IMR-90 (cell line): ENCODE measurements around the gene HNF1B. TPM values are rescaled to one million over a fixed set of nuclear protein-coding genes. Genes with fewer than 3 reads are reported as not detected.

Source experiments
- ATAC-seq: fragments of 200-7000 bp; cut with Tn5 transposase; 2 replicates; pipeline ENCODE4 v1.9.1; 2020; ENCODE audit warnings: low read depth, mild to moderate bottlenecking, moderate library complexity
- BruUV-seq: library from RNA; stranded (reverse); fragments of 400-500 nt; replicated peaks from 2 replicates; lab custom pipeline; 2021; lab: Mats Ljungman, UMichigan
- CTCF ChIA-PET: fragments of 300-600 bp; formaldehyde crosslinking; extraction: SDS; loops from one replicate; lab custom pipeline; 2021; ENCODE audit warnings: antibody characterized with exemption; lab: Yijun Ruan, JAX
- POLR2A ChIA-PET: fragments of 300-600 bp; sonication (Branson Sonifier 250); formaldehyde crosslinking; loops from one replicate; lab custom pipeline; 2022; ENCODE audit warnings: antibody characterized with exemption; ENCODE audit not compliant: unreplicated experiment; lab: Charles Lee
- DNase-seq: peaks from one replicate; pipeline ENCODE4 v3.0.0; 2013
- H2AFZ ChIP-seq: replicated peaks from 2 replicates; pipeline ENCODE3; 2013; ENCODE audit warnings: low read length, mild to moderate bottlenecking; ENCODE audit not compliant: poor library complexity
- H2AK5ac ChIP-seq: 2 replicates; pipeline ENCODE4 v1.6.1; 2013; ENCODE audit warnings: low read depth, low read length, inconsistent platforms
- H2AK9ac ChIP-seq: replicated peaks from 2 replicates; pipeline ENCODE3; 2013; ENCODE audit warnings: mild to moderate bottlenecking, low read depth, low read length, moderate library complexity; ENCODE audit not compliant: poor library complexity
- H2BK120ac ChIP-seq: 2 replicates; pipeline ENCODE4 v1.6.1; 2013; ENCODE audit warnings: low read depth, low read length, inconsistent platforms
- H2BK15ac ChIP-seq: 3 replicates; pipeline ENCODE4 v1.6.1; 2013; ENCODE audit warnings: low read depth, low read length, inconsistent platforms
- H2BK20ac ChIP-seq: 2 replicates; pipeline ENCODE4 v1.6.1; 2013; ENCODE audit warnings: low read depth, mild to moderate bottlenecking, inconsistent platforms, low read length, moderate library complexity
- H2BK5ac ChIP-seq: 2 replicates; pipeline ENCODE4 v1.6.1; 2013; ENCODE audit warnings: mild to moderate bottlenecking, low read depth, low read length, inconsistent platforms; ENCODE audit not compliant: poor library complexity, severe bottlenecking
- H3K14ac ChIP-seq: replicated peaks from 2 replicates; pipeline ENCODE4 v1.6.1; 2013; ENCODE audit warnings: low read depth, low read length, inconsistent platforms
- H3K18ac ChIP-seq: 2 replicates; pipeline ENCODE4 v1.6.1; 2013; ENCODE audit warnings: low read depth, low read length, control low read depth
- H3K23ac ChIP-seq: 2 replicates; pipeline ENCODE4 v1.6.1; 2013; ENCODE audit warnings: low read depth, low read length, inconsistent platforms
- H3K27ac ChIP-seq: 2 replicates; pipeline ENCODE4 v1.5.1; 2013; ENCODE audit warnings: mild to moderate bottlenecking, control low read depth, low read length; ENCODE audit not compliant: insufficient read depth
- H3K27me3 ChIP-seq: 2 replicates; pipeline ENCODE4 v1.6.1; 2013; ENCODE audit warnings: low read length; ENCODE audit not compliant: control insufficient read depth, insufficient read depth
- H3K36me3 ChIP-seq: 2 replicates; pipeline ENCODE4 v1.6.1; 2013; ENCODE audit warnings: low read length, mixed read lengths; ENCODE audit not compliant: control insufficient read depth, insufficient read depth
- H3K4ac ChIP-seq: 2 replicates; pipeline ENCODE4 v1.6.1; 2013; ENCODE audit warnings: low read depth, low read length, inconsistent platforms
- H3K4me1 ChIP-seq: 2 replicates; pipeline ENCODE4 v1.6.1; 2013; ENCODE audit warnings: low read length, mixed read lengths; ENCODE audit not compliant: control insufficient read depth, insufficient read depth
- H3K4me2 ChIP-seq: 2 replicates; pipeline ENCODE4 v1.6.1; 2013; ENCODE audit warnings: low read depth, mild to moderate bottlenecking, control low read depth, low read length, moderate library complexity
- H3K4me3 ChIP-seq: 2 replicates; pipeline ENCODE4 v1.5.1; 2013; ENCODE audit warnings: low read depth, mild to moderate bottlenecking, control low read depth, low read length, moderate library complexity; ENCODE audit not compliant: insufficient read depth
- H3K56ac ChIP-seq: 2 replicates; pipeline ENCODE4 v1.6.1; 2013; ENCODE audit warnings: low read length, inconsistent platforms; ENCODE audit not compliant: insufficient read depth; ENCODE audit errors: extremely low read depth
- H3K79me1 ChIP-seq, 2 experiments: 2 replicates each; pipeline ENCODE4 v1.6.1; 2013; ENCODE audit warnings: low read length in 2 of 2, inconsistent platforms in 1 of 2, low read depth in 1 of 2
- H3K9ac ChIP-seq: 2 replicates; pipeline ENCODE4 v1.6.1; 2013; ENCODE audit warnings: low read depth, low read length, control low read depth
- H3K9me1 ChIP-seq: 2 replicates; pipeline ENCODE4 v1.6.1; 2013; ENCODE audit warnings: low read length, inconsistent platforms; ENCODE audit not compliant: insufficient read depth
- H3K9me3 ChIP-seq: 2 replicates; pipeline ENCODE4 v1.6.1; 2013; ENCODE audit warnings: low read length; ENCODE audit not compliant: control insufficient read depth, insufficient read depth
- H4K20me1 ChIP-seq: 2 replicates; pipeline ENCODE4 v1.6.1; 2013; ENCODE audit warnings: low read length, inconsistent platforms; ENCODE audit not compliant: insufficient read depth
- H4K5ac ChIP-seq: 2 replicates; pipeline ENCODE4 v1.6.1; 2013; ENCODE audit warnings: mild to moderate bottlenecking, low read depth, low read length, control low read depth
- H4K8ac ChIP-seq, 2 experiments: 2 replicates each; pipeline ENCODE4 v1.6.1; 2013; ENCODE audit warnings: low read depth in 2 of 2, low read length in 2 of 2, control low read depth in 1 of 2, inconsistent platforms in 1 of 2
- H4K91ac ChIP-seq: 2 replicates; pipeline ENCODE4 v1.6.1; 2013; ENCODE audit warnings: low read depth, low read length, inconsistent platforms; ENCODE audit not compliant: insufficient read depth
- BHLHE40 ChIP-seq: fragments of 150-350 bp; IDR thresholded peaks from 2 replicates; pipeline ENCODE4 v1.6.1; 2016; ENCODE audit warnings: mild to moderate bottlenecking, low read depth, low read length
- CEBPB ChIP-seq: IDR thresholded peaks from 2 replicates; pipeline ENCODE4 v1.6.1; 2012; ENCODE audit warnings: low read depth, low read length, improper control_type of control experiment
- CHD1 ChIP-seq: IDR thresholded peaks from 2 replicates; pipeline ENCODE4 v1.6.1; 2012; ENCODE audit warnings: low read depth, low read length, improper control_type of control experiment
- FOS ChIP-seq: fragments of 150-350 bp; IDR thresholded peaks from 2 replicates; pipeline ENCODE4 v1.6.1; 2016; ENCODE audit warnings: low read depth, low read length
- MAFK ChIP-seq: IDR thresholded peaks from 2 replicates; pipeline ENCODE4 v1.6.1; 2012; ENCODE audit warnings: low read depth, low read length, improper control_type of control experiment
- MXI1 ChIP-seq: IDR thresholded peaks from 2 replicates; pipeline ENCODE4 v1.6.1; 2012; ENCODE audit warnings: low read depth, mild to moderate bottlenecking, low read length, moderate library complexity, borderline replicate concordance
- NFE2L2 ChIP-seq: fragments of 150-350 bp; IDR thresholded peaks from 2 replicates; pipeline ENCODE4 v1.6.1; 2016; ENCODE audit warnings: low read depth, mild to moderate bottlenecking, low read length
- RAD21 ChIP-seq: IDR thresholded peaks from 2 replicates; pipeline ENCODE4 v1.6.1; 2012; ENCODE audit warnings: low read length, improper control_type of control experiment
- RFX5 ChIP-seq: IDR thresholded peaks from 2 replicates; pipeline ENCODE4 v1.8.0; 2012; ENCODE audit warnings: low read depth, mild to moderate bottlenecking, low read length, moderate library complexity
- SMC3 ChIP-seq: fragments of 150-350 bp; IDR thresholded peaks from 2 replicates; pipeline ENCODE4 v1.6.1; 2016; ENCODE audit warnings: low read depth, mild to moderate bottlenecking, antibody characterized with exemption, low read length, moderate library complexity
- WGBS, 2 experiments: methylation state at CpG; one replicate each; pipeline versions ENCODE4 v1.1.5 to v1.1.7; 2013; ENCODE audit warnings: missing lambda C conversion rate in 2 of 2; ENCODE audit not compliant: insufficient read length in 1 of 2; ENCODE audit errors: extremely low coverage in 2 of 2; 5-methylcytosine and 5-hydroxymethylcytosine counted together
- dilution Hi-C: fragments of 300-500 bp; cut with HindIII; formaldehyde crosslinking; loops from one replicate; pipeline ENCODE4 v1.14.3; 2018; ENCODE audit warnings: low sequenced_read_pairs; ENCODE audit not compliant: unreplicated experiment
- in situ Hi-C: fragments of 300-500 bp; cut with MboI; formaldehyde crosslinking; loops from 3 replicates; pipeline ENCODE4 v1.14.3; 2019; ENCODE audit warnings: low sequenced_read_pairs, inconsistent platforms, mixed read lengths
- intact Hi-C: fragments of 100-400 bp; cut with micrococcal nuclease; formaldehyde crosslinking; loops from 2 replicates; pipeline ENCODE4 v1.10.0; 2022
- polyA plus RNA-seq, 3 experiments: library from polyadenylated mRNA; depleted of rRNA; stranded (reverse); fragments of >200 nt; gene quantifications; 2 replicates each; pipeline ENCODE4 v1.2.3, GENCODE V29; 2012; ENCODE audit warnings: low replicate concordance in 1 of 3
- total RNA-seq: library from RNA; depleted of rRNA; stranded (reverse); fragments of >200 nt; gene quantifications from 2 replicates; pipeline ENCODE4 v1.2.3, GENCODE V29; 2012
- TF ChIP-seq, protein P1 (sequence below): conservative IDR thresholded peaks from 2 replicates; pipeline ENCODE4 v1.5.1; 2012; ENCODE audit warnings: mild to moderate bottlenecking, low read depth, low read length, improper control_type of control experiment

Gene HNF1B
- total and polyA plus RNA-seq, 2 of the 4 experiments (the other 2 are of a cell fraction), result not detected

DNA sequence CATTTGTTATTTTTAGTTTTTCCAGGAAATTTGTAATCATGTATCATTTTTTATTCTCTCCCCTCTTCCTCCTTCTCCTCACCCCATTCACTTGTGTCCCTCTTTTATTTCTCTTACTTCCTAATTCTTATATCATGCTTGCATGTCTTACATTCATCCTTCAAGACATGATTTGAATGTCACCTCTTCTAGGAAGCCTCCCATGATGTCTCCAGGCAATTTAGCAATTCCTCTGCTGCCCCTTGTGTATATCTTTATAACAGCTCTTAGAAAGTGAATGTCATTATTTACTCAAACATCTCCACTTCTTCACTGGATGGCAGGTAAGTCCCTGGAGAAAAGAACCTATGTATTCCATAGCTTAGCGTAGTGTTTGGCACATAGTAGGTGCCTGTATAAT, 7.8 kb downstream of the HNF1B start:
- Histone ChIP-seq H2BK5ac (no peak overlapping the region), H3K18ac (no peak overlapping the region), H2AK5ac (no peak overlapping the region), H3K9me3 (no peaks in the 10 kb centered on the region), H3K27ac (no peak overlapping the region), H3K14ac (no peak overlapping the region), H3K56ac (no peak overlapping the region), H3K4ac (no peak overlapping the region), H4K20me1 (no peaks in the 10 kb centered on the region), H3K4me3 (no peak overlapping the region), H3K4me2 (no peak overlapping the region), H3K36me3 (no peaks in the 10 kb centered on the region), H2AK9ac (no peak overlapping the region), H3K9ac (no peak overlapping the region), H3K27me3 (peaks cover 47% of the 10 kb centered on the region), H3K23ac (no peak overlapping the region), H4K5ac (no peak overlapping the region), H4K91ac (no peak overlapping the region), H3K4me1 (peaks cover 3% of the 10 kb centered on the region), H2AFZ (no peak overlapping the region), H3K9me1 (no peaks in the 10 kb centered on the region), H2BK120ac (no peak overlapping the region), H2BK15ac (no peak overlapping the region), H2BK20ac (no peak overlapping the region), H4K8ac (no peak overlapping the region), H3K79me1 (no peaks in the 10 kb centered on the region)
- no CpG with 5 or more reads among the region's 1 CpG for WGBS, 2 experiments
- in situ Hi-C loops (no loop called here), intact Hi-C loops (loop anchor here (10.0 kb wide), 1 partner anchor 88 kb away; no protein-coding TSS in a partner anchor), dilution Hi-C loops (no loop called here)
- POLR2A ChIA-PET, result no interaction called here
- TF ChIP-seq MAFK (no peak), CHD1 (no peak), FOS (no peak), RAD21 (peak; percentile 40), RFX5 (no peak), BHLHE40 (no peak), CEBPB (no peak), NFE2L2 (no peak), SMC3 (no peak), MXI1 (no peak)
- TF ChIP-seq, protein P1, sequence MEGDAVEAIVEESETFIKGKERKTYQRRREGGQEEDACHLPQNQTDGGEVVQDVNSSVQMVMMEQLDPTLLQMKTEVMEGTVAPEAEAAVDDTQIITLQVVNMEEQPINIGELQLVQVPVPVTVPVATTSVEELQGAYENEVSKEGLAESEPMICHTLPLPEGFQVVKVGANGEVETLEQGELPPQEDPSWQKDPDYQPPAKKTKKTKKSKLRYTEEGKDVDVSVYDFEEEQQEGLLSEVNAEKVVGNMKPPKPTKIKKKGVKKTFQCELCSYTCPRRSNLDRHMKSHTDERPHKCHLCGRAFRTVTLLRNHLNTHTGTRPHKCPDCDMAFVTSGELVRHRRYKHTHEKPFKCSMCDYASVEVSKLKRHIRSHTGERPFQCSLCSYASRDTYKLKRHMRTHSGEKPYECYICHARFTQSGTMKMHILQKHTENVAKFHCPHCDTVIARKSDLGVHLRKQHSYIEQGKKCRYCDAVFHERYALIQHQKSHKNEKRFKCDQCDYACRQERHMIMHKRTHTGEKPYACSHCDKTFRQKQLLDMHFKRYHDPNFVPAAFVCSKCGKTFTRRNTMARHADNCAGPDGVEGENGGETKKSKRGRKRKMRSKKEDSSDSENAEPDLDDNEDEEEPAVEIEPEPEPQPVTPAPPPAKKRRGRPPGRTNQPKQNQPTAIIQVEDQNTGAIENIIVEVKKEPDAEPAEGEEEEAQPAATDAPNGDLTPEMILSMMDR, result peak; percentile 37
- BruUV-seq, result no TSS peak
- no peak for DNase-seq
- CTCF ChIA-PET, result no interaction called here
- no peak for ATAC-seq
